IMR-90 (cell line): ENCODE measurements around the gene ATP4B. TPM values are rescaled to one million over a fixed set of nuclear protein-coding genes. Genes with fewer than 3 reads are reported as not detected.

Experiments
- ATAC-seq: fragments of 200-7000 bp; cut with Tn5 transposase; 2 replicates; pipeline ENCODE4 v1.9.1; 2020; ENCODE audit warnings: low read depth, mild to moderate bottlenecking, moderate library complexity
- BruUV-seq: library from RNA; stranded (reverse); fragments of 400-500 nt; replicated peaks from 2 replicates; lab custom pipeline; 2021; lab: Mats Ljungman, UMichigan
- CTCF ChIA-PET: fragments of 300-600 bp; formaldehyde crosslinking; extraction: SDS; loops from one replicate; lab custom pipeline; 2021; ENCODE audit warnings: antibody characterized with exemption; lab: Yijun Ruan, JAX
- POLR2A ChIA-PET: fragments of 300-600 bp; sonication (Branson Sonifier 250); formaldehyde crosslinking; loops from one replicate; lab custom pipeline; 2022; ENCODE audit warnings: antibody characterized with exemption; ENCODE audit not compliant: unreplicated experiment; lab: Charles Lee
- DNase-seq: peaks from one replicate; pipeline ENCODE4 v3.0.0; 2013
- H2AFZ ChIP-seq: replicated peaks from 2 replicates; pipeline ENCODE3; 2013; ENCODE audit warnings: low read length, mild to moderate bottlenecking; ENCODE audit not compliant: poor library complexity
- H2AK5ac ChIP-seq: 2 replicates; pipeline ENCODE4 v1.6.1; 2013; ENCODE audit warnings: low read depth, low read length, inconsistent platforms
- H2AK9ac ChIP-seq: replicated peaks from 2 replicates; pipeline ENCODE3; 2013; ENCODE audit warnings: mild to moderate bottlenecking, low read depth, low read length, moderate library complexity; ENCODE audit not compliant: poor library complexity
- H2BK120ac ChIP-seq: 2 replicates; pipeline ENCODE4 v1.6.1; 2013; ENCODE audit warnings: low read depth, low read length, inconsistent platforms
- H2BK15ac ChIP-seq: 3 replicates; pipeline ENCODE4 v1.6.1; 2013; ENCODE audit warnings: low read depth, low read length, inconsistent platforms
- H2BK20ac ChIP-seq: 2 replicates; pipeline ENCODE4 v1.6.1; 2013; ENCODE audit warnings: low read depth, mild to moderate bottlenecking, inconsistent platforms, low read length, moderate library complexity
- H2BK5ac ChIP-seq: 2 replicates; pipeline ENCODE4 v1.6.1; 2013; ENCODE audit warnings: mild to moderate bottlenecking, low read depth, low read length, inconsistent platforms; ENCODE audit not compliant: poor library complexity, severe bottlenecking
- H3K14ac ChIP-seq: replicated peaks from 2 replicates; pipeline ENCODE4 v1.6.1; 2013; ENCODE audit warnings: low read depth, low read length, inconsistent platforms
- H3K18ac ChIP-seq: 2 replicates; pipeline ENCODE4 v1.6.1; 2013; ENCODE audit warnings: low read depth, low read length, control low read depth
- H3K23ac ChIP-seq: 2 replicates; pipeline ENCODE4 v1.6.1; 2013; ENCODE audit warnings: low read depth, low read length, inconsistent platforms
- H3K27ac ChIP-seq: 2 replicates; pipeline ENCODE4 v1.5.1; 2013; ENCODE audit warnings: mild to moderate bottlenecking, control low read depth, low read length; ENCODE audit not compliant: insufficient read depth
- H3K27me3 ChIP-seq: 2 replicates; pipeline ENCODE4 v1.6.1; 2013; ENCODE audit warnings: low read length; ENCODE audit not compliant: control insufficient read depth, insufficient read depth
- H3K36me3 ChIP-seq: 2 replicates; pipeline ENCODE4 v1.6.1; 2013; ENCODE audit warnings: low read length, mixed read lengths; ENCODE audit not compliant: control insufficient read depth, insufficient read depth
- H3K4ac ChIP-seq: 2 replicates; pipeline ENCODE4 v1.6.1; 2013; ENCODE audit warnings: low read depth, low read length, inconsistent platforms
- H3K4me1 ChIP-seq: 2 replicates; pipeline ENCODE4 v1.6.1; 2013; ENCODE audit warnings: low read length, mixed read lengths; ENCODE audit not compliant: control insufficient read depth, insufficient read depth
- H3K4me2 ChIP-seq: 2 replicates; pipeline ENCODE4 v1.6.1; 2013; ENCODE audit warnings: low read depth, mild to moderate bottlenecking, control low read depth, low read length, moderate library complexity
- H3K4me3 ChIP-seq: 2 replicates; pipeline ENCODE4 v1.5.1; 2013; ENCODE audit warnings: low read depth, mild to moderate bottlenecking, control low read depth, low read length, moderate library complexity; ENCODE audit not compliant: insufficient read depth
- H3K56ac ChIP-seq: 2 replicates; pipeline ENCODE4 v1.6.1; 2013; ENCODE audit warnings: low read length, inconsistent platforms; ENCODE audit not compliant: insufficient read depth; ENCODE audit errors: extremely low read depth
- H3K79me1 ChIP-seq, 2 experiments: 2 replicates each; pipeline ENCODE4 v1.6.1; 2013; ENCODE audit warnings: low read length in 2 of 2, inconsistent platforms in 1 of 2, low read depth in 1 of 2
- H3K9ac ChIP-seq: 2 replicates; pipeline ENCODE4 v1.6.1; 2013; ENCODE audit warnings: low read depth, low read length, control low read depth
- H3K9me1 ChIP-seq: 2 replicates; pipeline ENCODE4 v1.6.1; 2013; ENCODE audit warnings: low read length, inconsistent platforms; ENCODE audit not compliant: insufficient read depth
- H3K9me3 ChIP-seq: 2 replicates; pipeline ENCODE4 v1.6.1; 2013; ENCODE audit warnings: low read length; ENCODE audit not compliant: control insufficient read depth, insufficient read depth
- H4K20me1 ChIP-seq: 2 replicates; pipeline ENCODE4 v1.6.1; 2013; ENCODE audit warnings: low read length, inconsistent platforms; ENCODE audit not compliant: insufficient read depth
- H4K5ac ChIP-seq: 2 replicates; pipeline ENCODE4 v1.6.1; 2013; ENCODE audit warnings: mild to moderate bottlenecking, low read depth, low read length, control low read depth
- H4K8ac ChIP-seq, 2 experiments: 2 replicates each; pipeline ENCODE4 v1.6.1; 2013; ENCODE audit warnings: low read depth in 2 of 2, low read length in 2 of 2, control low read depth in 1 of 2, inconsistent platforms in 1 of 2
- H4K91ac ChIP-seq: 2 replicates; pipeline ENCODE4 v1.6.1; 2013; ENCODE audit warnings: low read depth, low read length, inconsistent platforms; ENCODE audit not compliant: insufficient read depth
- BHLHE40 ChIP-seq: fragments of 150-350 bp; IDR thresholded peaks from 2 replicates; pipeline ENCODE4 v1.6.1; 2016; ENCODE audit warnings: mild to moderate bottlenecking, low read depth, low read length
- CEBPB ChIP-seq: IDR thresholded peaks from 2 replicates; pipeline ENCODE4 v1.6.1; 2012; ENCODE audit warnings: low read depth, low read length, improper control_type of control experiment
- FOS ChIP-seq: fragments of 150-350 bp; IDR thresholded peaks from 2 replicates; pipeline ENCODE4 v1.6.1; 2016; ENCODE audit warnings: low read depth, low read length
- MAFK ChIP-seq: IDR thresholded peaks from 2 replicates; pipeline ENCODE4 v1.6.1; 2012; ENCODE audit warnings: low read depth, low read length, improper control_type of control experiment
- MAZ ChIP-seq: IDR thresholded peaks from 2 replicates; pipeline ENCODE4 v1.6.1; 2012; ENCODE audit warnings: low read depth, mild to moderate bottlenecking, low read length, improper control_type of control experiment, moderate library complexity, borderline replicate concordance
- MXI1 ChIP-seq: IDR thresholded peaks from 2 replicates; pipeline ENCODE4 v1.6.1; 2012; ENCODE audit warnings: low read depth, mild to moderate bottlenecking, low read length, moderate library complexity, borderline replicate concordance
- POLR2A ChIP-seq: IDR thresholded peaks from 2 replicates; pipeline ENCODE4 v1.6.1; 2012; ENCODE audit warnings: mild to moderate bottlenecking, low read depth, low read length
- RCOR1 ChIP-seq: IDR thresholded peaks from 2 replicates; pipeline ENCODE4 v1.6.1; 2012; ENCODE audit warnings: mild to moderate bottlenecking, low read length, improper control_type of control experiment; ENCODE audit not compliant: insufficient replicate concordance
- WGBS, 2 experiments: methylation state at CpG; one replicate each; pipeline versions ENCODE4 v1.1.5 to v1.1.7; 2013; ENCODE audit warnings: missing lambda C conversion rate in 2 of 2; ENCODE audit not compliant: insufficient read length in 1 of 2; ENCODE audit errors: extremely low coverage in 2 of 2; 5-methylcytosine and 5-hydroxymethylcytosine counted together
- dilution Hi-C: fragments of 300-500 bp; cut with HindIII; formaldehyde crosslinking; loops from one replicate; pipeline ENCODE4 v1.14.3; 2018; ENCODE audit warnings: low sequenced_read_pairs; ENCODE audit not compliant: unreplicated experiment
- in situ Hi-C: fragments of 300-500 bp; cut with MboI; formaldehyde crosslinking; loops from 3 replicates; pipeline ENCODE4 v1.14.3; 2019; ENCODE audit warnings: low sequenced_read_pairs, inconsistent platforms, mixed read lengths
- intact Hi-C: fragments of 100-400 bp; cut with micrococcal nuclease; formaldehyde crosslinking; loops from 2 replicates; pipeline ENCODE4 v1.10.0; 2022
- polyA plus RNA-seq, 3 experiments: library from polyadenylated mRNA; depleted of rRNA; stranded (reverse); fragments of >200 nt; gene quantifications; 2 replicates each; pipeline ENCODE4 v1.2.3, GENCODE V29; 2012; ENCODE audit warnings: low replicate concordance in 1 of 3
- total RNA-seq: library from RNA; depleted of rRNA; stranded (reverse); fragments of >200 nt; gene quantifications from 2 replicates; pipeline ENCODE4 v1.2.3, GENCODE V29; 2012
- TF ChIP-seq, protein P1 (sequence below): conservative IDR thresholded peaks from 2 replicates; pipeline ENCODE4 v1.5.1; 2012; ENCODE audit warnings: mild to moderate bottlenecking, low read depth, low read length, improper control_type of control experiment

Gene ATP4B
- total and polyA plus RNA-seq, 2 of the 4 experiments (the other 2 are of a cell fraction): not detected

GRCh38 chr13:113653264-113654174 is 4.5 kb downstream of the ATP4B start (continued):
- TF ChIP-seq RCOR1: no peak

DNA sequence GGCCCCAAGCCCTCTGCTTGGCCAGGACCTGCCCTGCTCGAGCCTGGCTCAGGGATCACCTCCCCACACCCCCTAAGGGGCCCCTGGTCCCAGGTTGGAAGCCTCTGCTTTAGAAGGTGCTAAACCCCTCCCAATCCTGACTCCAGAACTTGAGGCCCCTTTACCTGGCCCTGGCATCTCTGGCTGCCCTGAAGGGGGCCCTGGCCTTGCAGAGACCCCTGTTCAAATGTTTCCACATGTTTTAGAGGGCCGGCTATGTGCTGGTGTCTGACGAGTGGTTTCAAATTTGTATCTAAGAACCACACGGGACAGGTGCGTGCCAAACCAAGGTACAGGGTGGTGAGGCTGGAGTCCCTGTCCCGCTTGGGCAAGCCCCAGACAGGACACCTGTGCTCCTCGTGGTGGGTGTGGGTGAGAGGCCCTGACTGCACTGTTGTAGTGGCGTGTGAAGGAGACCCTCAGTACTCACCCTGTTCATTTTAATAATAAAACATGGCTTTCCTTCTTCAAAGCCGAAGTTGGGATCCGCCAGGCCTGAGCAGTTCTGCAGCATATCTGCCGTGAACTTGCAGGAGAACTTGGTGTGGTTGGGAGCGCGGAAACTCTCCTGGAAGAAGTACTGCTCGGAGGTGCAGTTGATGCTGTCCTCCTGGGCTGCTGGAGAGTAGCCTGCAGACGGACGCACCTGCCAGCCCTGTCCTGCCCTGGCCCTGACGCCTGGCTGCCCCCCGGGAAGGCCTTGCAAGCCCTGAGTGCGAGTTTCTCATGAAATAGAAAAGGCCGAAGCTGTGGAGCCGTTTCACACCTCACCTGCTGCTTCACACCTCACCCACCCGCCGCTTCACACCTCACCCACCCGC is 5.4 kb downstream of the ATP4B start:
- Histone ChIP-seq H3K9ac (no peak overlapping the region), H4K8ac (no peak overlapping the region), H4K5ac (no peak overlapping the region), H3K27me3 (no peaks in the 10 kb centered on the region), H3K9me3 (no peaks in the 10 kb centered on the region), H3K23ac (no peak overlapping the region), H2AK5ac (no peak overlapping the region), H2BK20ac (no peak overlapping the region), H3K4me3 (no peak overlapping the region), H4K91ac (no peak overlapping the region), H2BK120ac (no peak overlapping the region), H2AFZ (no peak overlapping the region), H3K4me2 (no peak overlapping the region), H4K20me1 (no peaks in the 10 kb centered on the region; the same call in 1 of the 2 replicates), H3K79me1 (no peaks in the 10 kb centered on the region), H3K4me1 (peaks cover 2% of the 10 kb centered on the region; the same call in 1 of the 2 replicates), H3K27ac (no peak overlapping the region), H3K36me3 (no peaks in the 10 kb centered on the region), H3K14ac (no peak overlapping the region), H3K18ac (no peak overlapping the region), H2BK5ac (no peak overlapping the region), H2AK9ac (no peak overlapping the region), H3K9me1 (0 out of 2 replicates have a peak, but pooled peaks cover 4% of the 10 kb centered on the region), H3K4ac (no peak overlapping the region), H2BK15ac (no peak overlapping the region), H3K56ac (no peak overlapping the region)
- CTCF ChIA-PET: no interaction called here
- TF ChIP-seq POLR2A: no peak
- no peak for TF ChIP-seq MXI1
- TF ChIP-seq, protein P1, sequence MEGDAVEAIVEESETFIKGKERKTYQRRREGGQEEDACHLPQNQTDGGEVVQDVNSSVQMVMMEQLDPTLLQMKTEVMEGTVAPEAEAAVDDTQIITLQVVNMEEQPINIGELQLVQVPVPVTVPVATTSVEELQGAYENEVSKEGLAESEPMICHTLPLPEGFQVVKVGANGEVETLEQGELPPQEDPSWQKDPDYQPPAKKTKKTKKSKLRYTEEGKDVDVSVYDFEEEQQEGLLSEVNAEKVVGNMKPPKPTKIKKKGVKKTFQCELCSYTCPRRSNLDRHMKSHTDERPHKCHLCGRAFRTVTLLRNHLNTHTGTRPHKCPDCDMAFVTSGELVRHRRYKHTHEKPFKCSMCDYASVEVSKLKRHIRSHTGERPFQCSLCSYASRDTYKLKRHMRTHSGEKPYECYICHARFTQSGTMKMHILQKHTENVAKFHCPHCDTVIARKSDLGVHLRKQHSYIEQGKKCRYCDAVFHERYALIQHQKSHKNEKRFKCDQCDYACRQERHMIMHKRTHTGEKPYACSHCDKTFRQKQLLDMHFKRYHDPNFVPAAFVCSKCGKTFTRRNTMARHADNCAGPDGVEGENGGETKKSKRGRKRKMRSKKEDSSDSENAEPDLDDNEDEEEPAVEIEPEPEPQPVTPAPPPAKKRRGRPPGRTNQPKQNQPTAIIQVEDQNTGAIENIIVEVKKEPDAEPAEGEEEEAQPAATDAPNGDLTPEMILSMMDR: no peak
- no peak for TF ChIP-seq MAZ
- TF ChIP-seq CEBPB: no peak
- TF ChIP-seq MAFK: no peak
- no peak for TF ChIP-seq FOS
- no peak for TF ChIP-seq BHLHE40
- intact Hi-C loops: no loop called here
- BruUV-seq: no TSS peak
- DNase-seq: no peak
- in situ Hi-C loops: no loop called here
- WGBS, 2 experiments: 96% methylated on average over 9 of the region's 24 CpGs; no CpG with 5 or more reads in 1 of the 2 experiments
- POLR2A ChIA-PET: no interaction called here
- dilution Hi-C loops: no loop called here
- no peak for ATAC-seq
